OCI-LY7 (cell line): Measurements from ENCODE around the gene SLC6A12. TPM values are rescaled to one million over a fixed set of nuclear protein-coding genes. Genes with fewer than 3 reads are reported as not detected.
"Not testable (repeated sequence)": the region's sequence is repeated elsewhere in the genome, so short reads cannot be mapped to it uniquely, and the experiment has no call there.

Experiments
- BruUV-seq: library from RNA; stranded (reverse); fragments of 400-500 nt; replicated peaks from 2 replicates; lab custom pipeline; 2021; lab: Mats Ljungman, UMichigan
- CTCF ChIA-PET: fragments of 300-600 bp; sonication (Branson Sonifier 250); formaldehyde crosslinking; loops from one replicate; lab custom pipeline; 2022; ENCODE audit warnings: antibody characterized with exemption; ENCODE audit not compliant: unreplicated experiment; lab: Charles Lee
- POLR2A ChIA-PET: fragments of 300-600 bp; sonication (Branson Sonifier 250); formaldehyde crosslinking; loops from one replicate; lab custom pipeline; 2022; ENCODE audit warnings: antibody characterized with exemption; lab: Charles Lee
- DNase-seq: peaks from one replicate; pipeline ENCODE4 v3.0.0-alpha.2; 2015; ENCODE audit warnings: low spot score
- H2AFZ ChIP-seq: fragments of 200-600 bp; sonication (generic), shearing (Covaris generic); 2 replicates; pipeline ENCODE4 v1.6.1; 2014; ENCODE audit warnings: mild to moderate bottlenecking, antibody characterized with exemption, low read length, moderate library complexity
- H3K27ac ChIP-seq: fragments of 200-600 bp; sonication (generic); 2 replicates; pipeline ENCODE4 v1.5.1; 2014; ENCODE audit warnings: mixed run types, low read depth, mild to moderate bottlenecking, moderate library complexity, low read length, inconsistent platforms; ENCODE audit not compliant: poor library complexity, severe bottlenecking
- H3K36me3 ChIP-seq: fragments of 200-600 bp; sonication (generic); 2 replicates; pipeline ENCODE4 v1.6.1; 2014; ENCODE audit warnings: mild to moderate bottlenecking, antibody characterized with exemption, low read length, moderate library complexity, mixed read lengths; ENCODE audit not compliant: insufficient read depth
- H3K4me1 ChIP-seq: fragments of 200-600 bp; sonication (generic); 2 replicates; pipeline ENCODE4 v1.5.1; 2014; ENCODE audit warnings: mild to moderate bottlenecking, low read length; ENCODE audit not compliant: insufficient read depth, poor library complexity, severe bottlenecking
- H3K4me2 ChIP-seq: fragments of 200-600 bp; sonication (generic); 2 replicates; pipeline ENCODE4 v1.6.1; 2014; ENCODE audit warnings: mild to moderate bottlenecking, low read length
- H3K4me3 ChIP-seq: fragments of 200-600 bp; sonication (generic); 2 replicates; pipeline ENCODE4 v1.5.1; 2014; ENCODE audit warnings: mild to moderate bottlenecking, low read depth, low read length; ENCODE audit not compliant: poor library complexity, severe bottlenecking
- H3K79me2 ChIP-seq: fragments of 200-600 bp; sonication (generic); 2 replicates; pipeline ENCODE4 v1.6.1; 2016; ENCODE audit warnings: low read depth, mild to moderate bottlenecking, low read length, moderate library complexity, mixed read lengths; ENCODE audit not compliant: insufficient read depth
- H3K9me2 ChIP-seq: fragments of 200-600 bp; sonication (generic); 2 replicates; pipeline ENCODE4 v1.6.1; 2016; ENCODE audit warnings: mild to moderate bottlenecking, low read length, mixed read lengths; ENCODE audit not compliant: insufficient read depth
- H3K9me3 ChIP-seq: fragments of 200-600 bp; sonication (generic); 2 replicates; pipeline ENCODE4 v1.6.1; 2014; ENCODE audit warnings: mild to moderate bottlenecking, mixed run types, low read length, mixed read lengths
- H4K20me1 ChIP-seq: fragments of 200-600 bp; sonication (generic); 2 replicates; pipeline ENCODE4 v1.6.1; 2014; ENCODE audit warnings: mild to moderate bottlenecking, antibody characterized with exemption, low read length, moderate library complexity, mixed read lengths; ENCODE audit not compliant: insufficient read depth
- EZH2phosphoT487 ChIP-seq: fragments of 200-600 bp; sonication (generic); IDR thresholded peaks from 2 replicates; pipeline ENCODE4 v1.6.1; 2018; ENCODE audit warnings: low read depth, borderline replicate concordance, mild to moderate bottlenecking, mixed run types, antibody characterized with exemption, low read length, moderate library complexity, mixed read lengths
- intact Hi-C: fragments of 100-400 bp; cut with micrococcal nuclease; formaldehyde crosslinking; loops from one replicate; pipeline ENCODE4 v1.10.0; 2022; ENCODE audit not compliant: unreplicated experiment
- total RNA-seq, 2 experiments: library from RNA; depleted of rRNA in 1 of 2; stranded (reverse); fragments of >200 nt in 1 of 2; shearing (Covaris generic) in 1 of 2; gene quantifications; 2 replicates each; pipeline ENCODE4 v1.2.3, GENCODE V29; 2014 to 2022
- TF ChIP-seq, protein P1 (sequence below): fragments of 200-600 bp; sonication (generic); conservative IDR thresholded peaks from 2 replicates; pipeline ENCODE4 v1.5.1; 2014; ENCODE audit warnings: mild to moderate bottlenecking, antibody characterized with exemption, low read length, moderate library complexity, mixed read lengths

The SLC6A12 gene
- total RNA-seq, 2 experiments from 2014 or later, result not detected

DNA sequence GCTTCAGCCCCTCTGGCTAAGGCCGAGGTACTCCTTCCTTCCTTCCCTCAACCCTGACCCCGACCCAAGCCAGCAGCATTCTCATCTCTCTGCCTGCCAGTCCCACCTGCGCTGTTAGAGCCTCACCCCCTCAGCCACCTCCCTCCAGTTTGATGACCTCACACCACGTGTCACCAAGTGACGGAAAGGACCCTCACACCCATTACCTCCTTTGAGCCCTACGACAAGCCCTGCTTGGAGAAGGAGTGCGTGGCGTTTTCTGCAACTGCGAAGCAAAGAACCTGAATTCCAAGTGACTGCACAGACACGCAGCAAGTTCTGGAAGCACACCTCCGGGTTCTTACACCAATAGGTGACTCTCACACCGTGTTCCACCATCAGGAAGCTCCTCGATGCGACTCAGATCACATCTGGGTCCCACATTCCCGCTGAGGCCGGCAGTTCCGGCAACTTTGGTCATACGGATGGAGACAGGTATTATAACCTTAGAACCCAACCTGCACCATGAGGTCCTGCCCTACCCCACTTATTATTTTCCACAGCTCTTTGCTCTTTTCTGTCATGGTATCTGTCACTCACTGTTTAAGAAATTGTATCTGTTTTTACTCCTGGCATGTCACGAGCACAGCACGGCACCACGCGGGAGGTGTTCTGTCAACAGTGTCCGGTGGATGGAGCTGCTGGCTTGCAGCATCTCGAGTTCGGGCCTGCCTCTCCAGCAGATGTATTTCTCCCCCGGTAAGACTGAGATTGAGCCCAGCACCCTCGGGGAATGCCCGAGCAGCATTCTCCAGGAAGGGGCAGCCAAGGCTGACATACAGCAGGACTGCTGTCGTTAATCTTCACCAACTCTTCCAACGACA is 5.0 kb upstream of the SLC6A12 start:
- TF ChIP-seq, protein P1, sequence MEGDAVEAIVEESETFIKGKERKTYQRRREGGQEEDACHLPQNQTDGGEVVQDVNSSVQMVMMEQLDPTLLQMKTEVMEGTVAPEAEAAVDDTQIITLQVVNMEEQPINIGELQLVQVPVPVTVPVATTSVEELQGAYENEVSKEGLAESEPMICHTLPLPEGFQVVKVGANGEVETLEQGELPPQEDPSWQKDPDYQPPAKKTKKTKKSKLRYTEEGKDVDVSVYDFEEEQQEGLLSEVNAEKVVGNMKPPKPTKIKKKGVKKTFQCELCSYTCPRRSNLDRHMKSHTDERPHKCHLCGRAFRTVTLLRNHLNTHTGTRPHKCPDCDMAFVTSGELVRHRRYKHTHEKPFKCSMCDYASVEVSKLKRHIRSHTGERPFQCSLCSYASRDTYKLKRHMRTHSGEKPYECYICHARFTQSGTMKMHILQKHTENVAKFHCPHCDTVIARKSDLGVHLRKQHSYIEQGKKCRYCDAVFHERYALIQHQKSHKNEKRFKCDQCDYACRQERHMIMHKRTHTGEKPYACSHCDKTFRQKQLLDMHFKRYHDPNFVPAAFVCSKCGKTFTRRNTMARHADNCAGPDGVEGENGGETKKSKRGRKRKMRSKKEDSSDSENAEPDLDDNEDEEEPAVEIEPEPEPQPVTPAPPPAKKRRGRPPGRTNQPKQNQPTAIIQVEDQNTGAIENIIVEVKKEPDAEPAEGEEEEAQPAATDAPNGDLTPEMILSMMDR, result no peak
- TF ChIP-seq EZH2phosphoT487, result no peak

DNA sequence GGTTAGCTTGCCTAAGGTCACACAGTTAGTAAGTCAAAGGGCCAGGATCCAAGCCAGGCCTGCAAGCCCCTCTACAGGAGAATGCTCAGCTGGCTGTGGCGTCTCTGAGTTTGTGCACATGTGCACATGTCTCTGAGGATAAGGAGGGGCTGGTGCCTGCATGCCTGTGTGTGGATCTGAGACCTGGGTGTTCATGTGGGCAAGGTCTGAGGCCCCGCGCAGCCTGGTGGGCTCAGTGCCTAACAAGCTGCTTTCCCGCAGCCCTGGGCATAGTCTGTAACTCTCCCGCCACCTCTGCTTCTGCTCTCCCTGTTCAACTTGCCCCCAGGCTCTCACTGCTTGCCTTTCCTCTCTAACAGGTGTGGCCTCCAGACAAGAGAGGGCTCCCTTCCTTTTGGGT is 4.3 kb upstream of the SLC6A12 start:
- Histone ChIP-seq H3K9me2 (no peaks in the 10 kb centered on the region), H3K36me3 (no peaks in the 10 kb centered on the region), H4K20me1 (no peaks in the 10 kb centered on the region), H3K9me3 (no peaks in the 10 kb centered on the region), H3K27ac (no peak overlapping the region), H3K79me2 (no peaks in the 10 kb centered on the region), H2AFZ (no peak overlapping the region), H3K4me1 (no peaks in the 10 kb centered on the region), H3K4me3 (no peak overlapping the region), H3K4me2 (no peak overlapping the region)
- CTCF ChIA-PET, result no interaction called here
- POLR2A ChIA-PET, result no interaction called here
- TF ChIP-seq, protein P1, result no peak
- TF ChIP-seq EZH2phosphoT487, result no peak
- no peak for DNase-seq
- no TSS peak for BruUV-seq
- intact Hi-C loops, result no loop called here

More for the DNA sequence above, 5.0 kb upstream of the SLC6A12 start:
- Histone ChIP-seq H3K4me2 (no peak overlapping the region), H4K20me1 (no peaks in the 10 kb centered on the region), H3K36me3 (no peaks in the 10 kb centered on the region), H3K27ac (no peak overlapping the region), H3K79me2 (no peaks in the 10 kb centered on the region), H3K9me3 (no peaks in the 10 kb centered on the region), H2AFZ (no peak overlapping the region), H3K4me3 (no peak overlapping the region), H3K4me1 (no peaks in the 10 kb centered on the region), H3K9me2 (no peaks in the 10 kb centered on the region)
- DNase-seq, result no peak
- no TSS peak for BruUV-seq
- POLR2A ChIA-PET, result no interaction called here
- CTCF ChIA-PET, result interaction anchor here (1.1 kb wide), 1 partner anchor 15 kb away, joined by 3 read pairs; no protein-coding TSS in a partner anchor
- intact Hi-C loops, result no loop called here

DNA sequence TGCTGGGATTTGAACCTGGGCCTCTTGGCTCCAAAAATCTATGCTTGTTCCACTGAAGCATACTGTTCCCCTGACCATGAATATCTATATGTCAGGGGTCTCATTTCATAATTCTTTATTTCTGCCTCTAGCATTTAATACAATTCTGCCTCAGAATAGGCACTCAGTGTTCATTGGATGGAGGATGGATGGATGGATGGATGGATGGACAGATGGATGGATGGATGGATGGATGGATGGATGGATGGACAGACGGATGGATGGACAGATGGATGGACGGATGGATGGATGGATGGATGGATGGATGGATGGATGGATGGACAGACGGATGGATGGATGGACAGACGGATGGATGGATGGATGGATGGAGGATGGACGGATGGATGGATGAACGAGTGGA is 3.1 kb upstream of the SLC6A12 start:
- H4K20me1 ChIP-seq, H3K27ac ChIP-seq, H3K36me3 ChIP-seq, intact Hi-C loops, H3K9me2 ChIP-seq, BruUV-seq, H2AFZ ChIP-seq, H3K9me3 ChIP-seq, DNase-seq, H3K4me1 ChIP-seq, POLR2A ChIA-PET, H3K79me2 ChIP-seq, H3K4me2 ChIP-seq, CTCF ChIA-PET, H3K4me3 ChIP-seq: not testable (repeated sequence)
